ENCODE results near the gene SYNDIG1.

The SYNDIG1 gene

DNA sequence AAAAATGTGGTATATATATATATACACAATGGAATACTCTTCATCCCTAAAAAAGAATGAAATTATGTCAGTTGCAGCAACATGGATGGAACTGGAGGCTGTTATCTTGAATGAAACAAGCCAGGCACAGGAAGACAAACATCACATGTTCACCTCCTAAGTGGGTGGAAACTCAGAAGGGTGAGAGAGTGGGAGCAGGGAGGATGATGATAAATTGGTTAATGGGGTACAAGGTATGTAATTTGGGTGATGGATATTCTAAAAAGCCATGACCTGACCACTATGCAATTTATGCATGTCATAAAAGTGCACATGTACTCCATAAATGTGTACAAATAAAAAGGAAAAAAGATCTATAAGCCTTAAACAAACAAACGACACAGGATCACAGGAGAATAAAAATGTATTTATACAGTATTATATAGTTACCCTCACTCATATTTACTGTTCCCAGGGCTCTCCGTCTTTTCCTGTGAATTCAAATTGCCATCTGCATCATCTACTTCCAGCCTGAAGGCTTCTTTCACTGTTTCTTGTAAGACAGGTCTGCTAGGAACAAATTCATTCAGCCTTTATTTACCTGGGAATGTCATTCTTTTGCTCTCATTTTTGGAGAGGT is 89.8 kb downstream of the SYNDIG1 start:
- TF ChIP-seq, protein P1, sequence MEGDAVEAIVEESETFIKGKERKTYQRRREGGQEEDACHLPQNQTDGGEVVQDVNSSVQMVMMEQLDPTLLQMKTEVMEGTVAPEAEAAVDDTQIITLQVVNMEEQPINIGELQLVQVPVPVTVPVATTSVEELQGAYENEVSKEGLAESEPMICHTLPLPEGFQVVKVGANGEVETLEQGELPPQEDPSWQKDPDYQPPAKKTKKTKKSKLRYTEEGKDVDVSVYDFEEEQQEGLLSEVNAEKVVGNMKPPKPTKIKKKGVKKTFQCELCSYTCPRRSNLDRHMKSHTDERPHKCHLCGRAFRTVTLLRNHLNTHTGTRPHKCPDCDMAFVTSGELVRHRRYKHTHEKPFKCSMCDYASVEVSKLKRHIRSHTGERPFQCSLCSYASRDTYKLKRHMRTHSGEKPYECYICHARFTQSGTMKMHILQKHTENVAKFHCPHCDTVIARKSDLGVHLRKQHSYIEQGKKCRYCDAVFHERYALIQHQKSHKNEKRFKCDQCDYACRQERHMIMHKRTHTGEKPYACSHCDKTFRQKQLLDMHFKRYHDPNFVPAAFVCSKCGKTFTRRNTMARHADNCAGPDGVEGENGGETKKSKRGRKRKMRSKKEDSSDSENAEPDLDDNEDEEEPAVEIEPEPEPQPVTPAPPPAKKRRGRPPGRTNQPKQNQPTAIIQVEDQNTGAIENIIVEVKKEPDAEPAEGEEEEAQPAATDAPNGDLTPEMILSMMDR (IDR thresholded peaks at IDR 0.05; ENCODE audit: low read depth, low read length, missing control alignments) = no peak
- DNase-seq (ENCODE audit: low read depth) = no peak
- no peak overlapping the region for H3K4me3 ChIP-seq (ENCODE audit: low read depth, low read length)

DNA sequence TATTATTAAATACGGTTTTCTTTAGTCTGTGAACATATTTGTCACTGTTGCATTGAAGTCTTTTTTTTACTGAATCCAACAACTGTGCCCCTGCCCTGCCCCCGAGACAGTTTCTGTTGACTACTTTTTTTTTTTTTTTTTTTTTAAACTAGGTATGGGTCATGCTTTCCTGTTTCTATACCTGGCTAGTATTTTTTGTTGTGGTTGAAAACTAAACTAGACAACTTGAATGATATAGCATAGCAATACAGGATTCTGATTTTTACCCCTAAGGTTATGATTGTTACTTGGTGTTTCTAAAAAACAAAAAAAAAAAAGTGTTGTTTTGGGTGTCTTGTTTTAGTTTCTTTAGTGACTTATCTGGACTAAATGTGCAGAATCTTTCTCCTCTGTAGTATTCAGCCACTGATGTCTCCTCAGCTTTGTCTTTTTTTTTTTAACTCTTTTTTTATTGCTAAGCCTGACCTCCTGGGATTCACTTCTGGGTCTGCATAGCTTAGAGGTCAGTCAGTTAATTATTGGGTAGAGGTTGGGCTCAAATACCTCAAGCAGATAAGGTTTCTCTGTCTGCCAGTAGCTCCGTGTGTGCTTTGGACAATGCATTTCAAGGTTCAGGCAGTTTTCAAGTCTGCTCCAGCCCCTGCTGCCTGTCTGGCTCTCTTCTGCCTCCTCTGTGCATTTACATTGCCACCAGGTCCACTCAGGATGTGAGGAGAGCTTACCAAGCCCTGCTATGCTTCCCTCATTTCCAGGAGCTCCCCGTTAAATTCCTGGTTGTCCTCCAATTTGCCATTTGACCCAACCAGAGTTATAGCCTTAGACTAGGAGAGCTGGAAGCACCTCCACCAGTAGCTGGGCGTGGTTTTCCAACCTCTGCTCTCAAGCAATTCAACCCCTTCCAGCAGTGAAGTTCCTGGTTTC is 91.4 kb downstream of the SYNDIG1 start:
- TF ChIP-seq, protein P1 (IDR thresholded peaks at IDR 0.05; ENCODE audit: low read depth, low read length, missing control alignments) = no peak
- DNase-seq (ENCODE audit: low read depth) = no peak
- H3K4me3 ChIP-seq (ENCODE audit: low read depth, low read length) = no peak overlapping the region

DNA sequence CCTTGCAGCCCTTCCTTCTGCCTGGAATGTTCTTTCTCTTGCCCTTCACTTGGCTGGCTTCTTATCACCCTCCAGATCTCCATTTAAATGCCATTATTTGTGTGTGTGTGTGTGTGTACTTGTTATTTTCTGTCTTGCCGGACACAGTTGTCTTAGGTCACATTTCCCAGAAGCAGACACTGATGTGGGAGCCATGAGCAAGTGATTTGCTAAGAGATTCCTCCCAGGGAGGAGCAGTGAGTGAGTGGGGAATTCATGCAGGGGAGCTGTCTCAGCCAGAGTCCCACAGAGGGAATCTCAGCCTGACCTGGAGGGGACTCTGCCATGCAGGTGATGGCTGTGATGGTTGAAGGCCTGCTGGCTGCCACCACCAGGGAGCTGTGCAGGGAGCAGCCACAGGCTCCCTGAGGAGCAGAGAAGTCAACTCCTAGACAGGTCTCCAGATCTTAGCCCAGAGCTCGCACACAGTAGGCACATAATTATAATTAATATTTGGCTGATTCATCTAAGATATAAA is 96.5 kb downstream of the SYNDIG1 start:
- DNase-seq (ENCODE audit: low read depth) = no peak
- no peak overlapping the region for H3K4me3 ChIP-seq (ENCODE audit: low read depth, low read length)
- TF ChIP-seq, protein P1 (IDR thresholded peaks at IDR 0.05; ENCODE audit: low read depth, low read length, missing control alignments) = no peak

DNA sequence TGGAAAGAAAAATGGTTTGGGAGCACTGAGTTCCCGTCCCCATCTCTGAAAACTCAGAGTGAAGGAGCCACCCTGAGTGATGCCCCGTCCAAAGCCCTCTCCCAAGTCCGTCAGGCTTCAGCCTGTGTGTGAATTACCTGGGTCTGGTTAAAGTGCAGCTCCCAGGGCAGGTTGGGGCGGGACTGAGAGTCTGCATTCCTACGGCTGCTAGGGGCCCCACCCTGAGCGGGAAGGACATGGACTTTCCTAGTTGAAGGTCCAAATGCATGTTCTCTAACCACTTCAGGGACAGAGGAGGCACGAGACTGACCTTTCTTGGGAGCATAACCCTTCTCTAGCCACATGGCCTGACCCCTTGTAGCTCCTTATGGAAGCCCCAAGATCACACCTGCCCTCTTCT is 97.2 kb downstream of the SYNDIG1 start:
- TF ChIP-seq, protein P1 (IDR thresholded peaks at IDR 0.05; ENCODE audit: low read depth, low read length, missing control alignments) = no peak
- DNase-seq (ENCODE audit: low read depth) = no peak
- H3K4me3 ChIP-seq (ENCODE audit: low read depth, low read length) = no peak overlapping the region

DNA sequence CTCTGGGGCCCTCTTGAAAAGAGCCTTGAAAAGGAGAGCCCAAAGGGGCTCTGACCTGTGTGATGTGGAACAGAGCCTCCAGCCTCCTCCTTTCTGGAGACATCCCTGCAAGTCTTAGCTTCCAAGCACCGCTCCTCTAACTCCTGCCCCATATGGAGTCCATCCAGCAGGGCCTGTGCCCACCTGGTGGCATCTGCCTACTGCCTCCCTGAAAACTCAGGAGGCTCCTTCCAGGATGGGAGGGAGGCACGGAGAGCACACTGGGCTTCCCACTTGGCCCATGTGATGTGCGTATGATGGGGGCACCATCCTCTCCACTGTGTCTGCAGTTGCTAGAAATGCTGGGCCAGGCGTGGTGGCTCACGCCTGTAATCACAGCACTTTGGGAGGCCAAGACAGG is 98.1 kb downstream of the SYNDIG1 start:
- DNase-seq (ENCODE audit: low read depth) = no peak
- H3K4me3 ChIP-seq (ENCODE audit: low read depth, low read length) = no peak overlapping the region
- TF ChIP-seq, protein P1 (IDR thresholded peaks at IDR 0.05; ENCODE audit: low read depth, low read length, missing control alignments) = no peak

DNA sequence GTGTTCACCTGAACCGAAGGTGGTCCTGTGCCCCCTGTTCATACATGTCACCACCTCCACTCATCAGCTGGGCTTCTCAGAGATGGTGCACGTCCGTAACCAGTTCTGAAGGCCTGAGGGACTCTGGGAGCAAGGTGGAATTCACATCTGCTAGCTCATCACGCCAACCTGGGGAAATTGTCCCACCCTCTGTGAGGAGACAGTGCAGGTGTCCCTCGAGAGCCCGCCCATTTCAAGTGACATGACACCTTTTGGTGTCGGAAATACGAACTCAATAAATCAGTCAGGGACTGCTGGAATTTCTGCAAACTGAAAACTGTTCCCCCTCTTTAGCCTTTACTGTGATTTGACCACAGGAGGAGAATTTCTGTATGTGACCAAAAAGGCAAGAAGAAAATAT is 99.4 kb downstream of the SYNDIG1 start:
- no peak overlapping the region for H3K4me3 ChIP-seq (ENCODE audit: low read depth, low read length)
- TF ChIP-seq, protein P1 (IDR thresholded peaks at IDR 0.05; ENCODE audit: low read depth, low read length, missing control alignments) = no peak
- no peak for DNase-seq (ENCODE audit: low read depth)
